GM12891 (cell line): Measurements from ENCODE around the gene RAP2A.

Experiments
- POLR2A ChIP-seq: IDR thresholded peaks from 2 replicates; pipeline ENCODE4 v1.6.1; 2011; ENCODE audit warnings: low read depth, low read length, control low read depth
- POLR2AphosphoS5 ChIP-seq: IDR thresholded peaks from 2 replicates; pipeline ENCODE4 v1.6.1; 2011; ENCODE audit warnings: low read depth, low read length, control low read depth
- TAF1 ChIP-seq: IDR thresholded peaks from 2 replicates; pipeline ENCODE4 v1.6.1; 2011; ENCODE audit warnings: low read depth, low read length, control low read depth

GRCh38 chr13:97517967-97518366 is 84.0 kb downstream of the RAP2A start:
- TF ChIP-seq POLR2A (no peak), POLR2AphosphoS5 (no peak), TAF1 (no peak)
